Dermis microvascular lymphatic vessel endothelial cell (primary cell): ENCODE measurements around the gene NAT14. TPM values are rescaled to one million over a fixed set of nuclear protein-coding genes. Genes with fewer than 3 reads are reported as not detected.
"Not testable (repeated sequence)": the region's sequence is repeated elsewhere in the genome, so short reads cannot be mapped to it uniquely, and the experiment has no call there.

Experiments used
- DNase-seq, 2 donors: peaks; one replicate each; pipeline versions ENCODE4 v3.0.0 to v3.0.0-alpha.2; 2010; ENCODE audit warnings: low read depth in 2 of 2
- total RNA-seq: library from RNA; depleted of rRNA; stranded (reverse); fragments of >200 nt; gene quantifications from 2 replicates; pipeline ENCODE4 v1.2.1, GENCODE V29; 2014

NAT14 gene
- total RNA-seq, result 8.9 and 9.1 TPM in 2 replicates

- DNase-seq, result peak in 1 of 2 donors; percentile 55
These were observed at the start of gene NAT14 for GRCh38 chr19:55484593-55485438. Gene NAT14, plus strand, starts transcription at chr19:55485188. Its CDS starts 521 bp downstream, at chr19:55485709.

GRCh38 chr19:55436847-55437246 lies 48.1 kb upstream of the NAT14 start:
- no peak for DNase-seq

GRCh38 chr19:55437410-55437809 lies 47.6 kb upstream of the NAT14 start:
- peak in 1 of 2 donors; percentile 61 for DNase-seq

- DNase-seq, result no peak
These were observed 45.9 kb upstream of the NAT14 start for GRCh38 chr19:55439052-55439451.

- no peak for DNase-seq
These were observed 44.4 kb upstream of the NAT14 start for GRCh38 chr19:55440411-55441105.

GRCh38 chr19:55441319-55441691 lies 43.7 kb upstream of the NAT14 start:
- DNase-seq, result no peak

- no peak for DNase-seq
These were observed 43.2 kb upstream of the NAT14 start for GRCh38 chr19:55441692-55442321.

- DNase-seq, result no peak
These were observed 42.5 kb upstream of the NAT14 start for GRCh38 chr19:55442372-55442961.

GRCh38 chr19:55443045-55443823 lies 41.8 kb upstream of the NAT14 start, which contains the start of gene SHISA7:
Gene SHISA7, minus strand, starts transcription at chr19:55443300. Its CDS starts 437 bp downstream, at chr19:55442863.
- DNase-seq, result no peak

GRCh38 chr19:55443824-55444480 lies 41.0 kb upstream of the NAT14 start:
- no peak for DNase-seq

GRCh38 chr19:55444646-55445045 lies 40.3 kb upstream of the NAT14 start:
- DNase-seq, result no peak

- no peak for DNase-seq
These were observed 38.9 kb upstream of the NAT14 start for GRCh38 chr19:55446060-55446459.

- no peak for DNase-seq
These were observed 37.4 kb upstream of the NAT14 start for GRCh38 chr19:55447421-55448174.

GRCh38 chr19:55448175-55448490 lies 36.9 kb upstream of the NAT14 start:
- not testable (repeated sequence) for DNase-seq

GRCh38 chr19:55449469-55449868 lies 35.5 kb upstream of the NAT14 start:
- no peak for DNase-seq

- no peak for DNase-seq
These were observed 33.6 kb upstream of the NAT14 start for GRCh38 chr19:55451163-55451964.

- DNase-seq, result no peak
These were observed 32.8 kb upstream of the NAT14 start for GRCh38 chr19:55451965-55452748.

- peak; percentile 6 to 63 for DNase-seq
These were observed 32.1 kb upstream of the NAT14 start for GRCh38 chr19:55452749-55453346.
